NCI-H1417 (cell line): ENCODE data around the gene VASH2.
"Not testable (repeated sequence)": the region's sequence is repeated elsewhere in the genome, so short reads cannot be mapped to it uniquely, and the experiment has no call there.

ENCODE experiments used
- DNase-seq, 3 experiments: peaks; one replicate each; lab custom pipeline; 2025; lab: John Stamatoyannopoulos, UW

Gene VASH2

DNA sequence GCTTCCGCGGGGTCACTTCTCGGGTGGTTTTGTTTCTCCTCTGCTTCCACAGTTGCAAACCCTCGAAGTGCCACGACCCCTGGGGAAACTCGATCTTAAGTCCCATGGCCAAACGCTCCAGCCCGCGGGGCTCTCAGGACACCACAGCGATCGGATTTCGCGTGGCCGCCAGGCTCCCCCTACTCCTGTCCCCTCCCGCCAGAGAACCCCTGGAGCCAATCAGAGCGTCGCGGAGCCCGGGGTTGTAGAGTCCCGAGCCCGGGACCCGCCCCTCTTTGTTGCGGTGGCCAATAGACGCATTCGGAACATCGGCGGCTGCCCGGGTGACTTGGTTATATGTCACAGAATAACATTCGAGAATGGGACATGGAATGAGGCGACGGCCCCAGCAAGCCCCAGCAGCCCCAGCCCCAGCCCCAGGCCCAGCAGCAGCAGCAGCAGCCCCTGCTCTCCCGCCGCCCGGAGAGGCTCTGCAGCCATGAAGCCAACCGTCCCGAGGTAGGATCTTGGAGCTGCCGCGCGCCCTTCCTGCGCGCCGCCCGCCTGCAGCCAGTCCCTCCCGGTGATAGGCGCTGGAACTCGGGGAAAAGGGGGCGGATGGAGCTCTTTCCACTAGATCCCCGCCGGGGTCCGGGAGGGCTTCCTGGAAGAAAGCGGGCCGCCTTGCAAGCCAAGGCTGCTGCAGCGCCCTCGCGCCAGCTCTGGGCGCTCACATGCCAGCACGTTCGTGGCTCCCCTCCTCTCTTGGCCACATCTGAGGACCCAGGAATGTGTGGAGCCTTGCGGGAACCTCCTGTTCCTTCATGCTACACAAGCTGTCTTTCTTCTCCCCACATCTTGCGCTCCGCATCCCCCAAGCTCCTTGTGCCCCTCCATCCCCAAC is at the start of gene VASH2:
Gene VASH2, plus strand, starts transcription at position 299 of the 883 bp plus-strand sequence. CDS start 1,002 bp downstream, outside the sequence.
- DNase-seq: peak; percentile 87 to 93 (median 89)

DNA sequence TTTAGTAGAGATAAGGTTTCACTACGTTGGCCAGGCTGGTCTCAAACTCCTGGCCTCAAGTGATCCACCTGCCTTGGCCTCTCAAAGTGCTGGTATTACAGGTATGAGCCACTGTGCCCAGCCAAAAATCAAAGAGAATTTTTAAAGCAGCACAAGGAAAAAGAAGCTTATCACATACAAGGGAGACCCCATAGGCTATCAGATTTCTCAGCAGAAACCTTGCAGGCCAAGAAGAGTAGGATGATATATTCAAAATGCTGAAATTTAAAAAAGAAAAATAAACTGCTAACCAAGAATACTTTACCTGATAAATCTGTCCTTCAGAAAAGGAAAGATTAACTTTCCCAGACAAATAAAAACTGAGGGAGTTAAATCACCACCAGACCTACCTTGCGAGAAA is 49.1 kb upstream of the VASH2 start:
- DNase-seq: no peak

DNA sequence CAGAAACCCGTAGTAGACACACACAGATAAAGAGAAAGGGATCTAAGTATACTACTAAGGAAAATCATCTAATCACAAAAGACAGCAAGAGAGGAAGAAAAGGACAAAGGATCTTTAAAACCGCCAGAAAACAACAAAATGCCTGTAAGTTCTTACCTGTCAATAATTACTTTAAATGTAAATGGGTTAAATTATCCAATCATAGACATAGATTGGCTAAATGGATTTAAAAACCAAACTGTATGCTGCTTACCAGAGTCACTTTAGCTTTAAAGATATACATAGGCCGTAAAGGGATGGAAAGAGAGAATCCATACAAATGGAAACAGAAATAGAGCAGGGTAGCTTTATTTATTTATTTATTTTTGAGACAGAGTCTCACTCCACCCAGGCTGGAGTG is 48.3 kb upstream of the VASH2 start:
- no peak for DNase-seq

DNA sequence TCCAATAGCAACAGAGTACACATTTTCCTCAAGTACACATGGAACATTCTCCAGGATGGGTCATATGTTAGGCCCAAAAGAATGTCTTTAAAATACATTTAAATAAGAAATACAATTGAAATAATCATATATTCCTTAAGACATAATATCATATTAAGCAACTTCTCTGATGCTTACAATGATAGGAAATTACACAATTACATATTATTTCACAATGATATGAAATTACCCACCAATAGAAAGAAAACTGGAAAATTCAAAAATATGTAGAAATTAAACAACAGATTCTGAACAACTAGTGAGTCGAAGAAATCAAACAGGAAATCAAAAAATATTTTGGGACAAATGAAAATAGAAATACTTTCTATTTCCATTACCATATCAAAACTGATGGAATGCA is 46.7 kb upstream of the VASH2 start:
- DNase-seq: no peak

DNA sequence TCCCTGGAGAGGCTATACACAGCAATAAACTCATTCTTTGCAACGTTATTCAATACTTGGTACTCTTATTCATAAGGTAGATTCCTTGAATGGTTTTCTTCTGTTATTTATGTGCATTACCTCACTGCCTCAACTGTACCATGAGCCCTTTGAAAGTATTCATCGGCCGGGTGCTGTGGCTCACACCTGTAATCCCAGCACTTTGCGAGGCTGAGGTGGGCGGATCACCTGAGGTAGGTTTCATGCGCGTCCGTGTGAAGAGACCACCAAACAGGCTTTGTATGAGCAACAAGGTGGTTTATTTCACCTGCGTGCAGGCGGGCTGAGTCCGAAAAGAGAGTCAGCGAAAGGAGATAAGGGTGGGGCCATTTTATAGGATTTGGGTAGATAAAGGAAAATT is 42.3 kb upstream of the VASH2 start:
- DNase-seq: not testable (repeated sequence)

DNA sequence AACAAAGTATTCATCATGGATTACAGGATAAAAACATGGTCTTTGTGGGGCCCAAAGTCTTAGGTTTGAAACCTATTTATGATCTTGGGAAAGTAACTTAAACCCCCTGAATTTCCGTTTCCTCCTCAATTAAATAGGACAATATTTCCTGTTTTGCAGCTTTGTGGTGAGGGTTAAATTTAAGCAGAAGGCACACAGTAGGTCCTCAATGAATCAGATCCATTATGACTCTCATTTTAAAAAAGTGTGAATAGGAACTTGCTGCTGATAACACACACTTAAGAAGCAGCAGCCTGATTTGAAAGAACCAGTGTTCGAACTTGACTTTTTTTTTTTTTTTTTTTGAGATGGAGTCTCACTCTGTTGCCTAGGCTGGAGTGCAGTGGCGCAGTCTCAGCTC is 41.4 kb upstream of the VASH2 start:
- no peak for DNase-seq

DNA sequence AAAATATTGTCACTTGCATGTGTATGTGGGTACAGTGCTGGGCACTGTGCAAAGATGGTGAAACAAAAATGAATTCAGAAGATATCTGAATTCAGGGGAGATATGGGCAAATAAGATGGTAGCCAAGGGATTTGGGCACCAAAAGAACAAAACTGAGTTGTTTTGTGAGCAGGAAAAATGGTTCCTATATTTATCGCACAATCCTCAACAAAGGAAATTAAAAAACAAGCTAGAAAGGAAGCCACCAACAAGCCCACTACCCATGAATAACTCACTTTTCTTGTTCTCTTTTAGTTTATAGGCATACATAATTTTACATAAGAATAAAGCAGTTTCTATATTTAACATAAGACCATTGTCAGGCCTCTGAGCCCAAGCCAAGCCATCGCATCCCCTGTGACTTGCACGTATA is 40.7 kb upstream of the VASH2 start:
- no peak for DNase-seq

DNA sequence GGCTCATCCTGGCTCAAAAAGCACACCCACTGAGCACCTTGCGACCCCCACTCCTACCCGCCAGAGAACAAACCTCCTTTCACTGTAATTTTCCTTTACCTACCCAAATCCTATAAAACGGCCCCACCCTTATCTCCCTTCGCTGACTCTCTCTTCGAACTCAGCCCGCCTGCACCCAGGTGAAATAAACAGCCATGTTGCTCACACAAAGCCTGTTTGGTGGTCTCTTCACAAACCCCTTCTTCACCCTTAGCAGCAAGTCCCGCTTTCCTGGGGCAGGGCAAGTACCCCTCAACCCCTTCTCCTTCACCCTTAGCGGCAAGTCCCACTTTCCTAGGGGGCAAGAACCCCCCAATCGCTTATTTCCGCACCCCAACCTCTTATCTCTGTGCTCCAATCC is 40.1 kb upstream of the VASH2 start:
- DNase-seq: not testable (repeated sequence)

DNA sequence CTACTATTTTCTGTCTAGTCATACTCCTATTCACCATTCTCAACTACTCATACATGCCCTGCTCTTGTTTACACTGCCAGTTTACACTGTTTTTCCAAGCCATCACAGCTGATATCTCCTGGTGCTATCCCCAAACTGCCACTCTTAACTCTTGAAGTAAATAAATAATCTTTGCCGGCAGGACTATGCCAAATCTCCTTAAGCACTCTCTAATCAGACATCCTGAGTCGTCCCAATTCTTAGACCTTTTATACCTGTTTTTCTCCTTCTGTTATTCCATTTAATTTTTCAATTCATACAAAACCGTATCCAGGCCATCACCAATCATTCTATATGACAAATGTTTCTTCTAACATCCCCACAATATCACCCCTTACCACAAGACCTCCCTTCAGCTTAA is 36.7 kb upstream of the VASH2 start:
- not testable (repeated sequence) for DNase-seq

DNA sequence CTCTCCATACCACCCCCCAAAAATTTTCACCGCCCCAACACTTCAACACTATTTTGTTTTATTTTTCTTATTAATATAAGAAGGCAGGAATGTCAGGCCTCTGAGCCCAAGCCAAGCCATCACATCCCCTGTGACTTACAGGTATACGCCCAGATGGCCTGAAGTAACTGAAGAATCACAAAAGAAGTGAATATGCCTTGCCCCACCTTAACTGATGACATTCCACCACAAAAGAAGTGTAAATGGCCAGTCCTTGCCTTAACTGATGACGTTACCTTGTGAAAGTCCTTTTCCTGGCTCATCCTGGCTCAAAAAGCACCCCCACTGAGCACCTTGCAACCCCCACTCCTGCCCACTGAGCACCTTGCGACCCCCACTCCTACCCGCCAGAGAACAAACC is 36.2 kb upstream of the VASH2 start:
- DNase-seq: not testable (repeated sequence)

DNA sequence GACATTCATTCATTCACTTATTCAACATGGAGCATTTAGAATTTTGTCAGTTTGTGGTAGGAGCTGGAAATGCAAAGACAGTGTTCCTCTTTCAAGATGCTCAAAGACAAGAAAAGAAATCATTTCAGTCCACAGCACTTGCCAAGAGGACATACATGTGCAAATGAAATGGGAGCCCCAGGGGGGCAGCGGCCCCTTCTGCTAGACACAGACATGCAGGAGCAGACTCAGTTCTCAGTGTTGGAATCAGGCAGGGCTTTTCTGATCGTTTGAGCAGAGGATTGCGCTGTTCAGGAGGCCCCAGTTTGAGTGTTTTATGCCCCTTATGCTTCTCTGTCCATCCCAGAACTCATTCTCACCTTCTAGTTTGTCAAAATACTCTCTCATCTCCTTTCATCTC is 35.6 kb upstream of the VASH2 start:
- DNase-seq: no peak

DNA sequence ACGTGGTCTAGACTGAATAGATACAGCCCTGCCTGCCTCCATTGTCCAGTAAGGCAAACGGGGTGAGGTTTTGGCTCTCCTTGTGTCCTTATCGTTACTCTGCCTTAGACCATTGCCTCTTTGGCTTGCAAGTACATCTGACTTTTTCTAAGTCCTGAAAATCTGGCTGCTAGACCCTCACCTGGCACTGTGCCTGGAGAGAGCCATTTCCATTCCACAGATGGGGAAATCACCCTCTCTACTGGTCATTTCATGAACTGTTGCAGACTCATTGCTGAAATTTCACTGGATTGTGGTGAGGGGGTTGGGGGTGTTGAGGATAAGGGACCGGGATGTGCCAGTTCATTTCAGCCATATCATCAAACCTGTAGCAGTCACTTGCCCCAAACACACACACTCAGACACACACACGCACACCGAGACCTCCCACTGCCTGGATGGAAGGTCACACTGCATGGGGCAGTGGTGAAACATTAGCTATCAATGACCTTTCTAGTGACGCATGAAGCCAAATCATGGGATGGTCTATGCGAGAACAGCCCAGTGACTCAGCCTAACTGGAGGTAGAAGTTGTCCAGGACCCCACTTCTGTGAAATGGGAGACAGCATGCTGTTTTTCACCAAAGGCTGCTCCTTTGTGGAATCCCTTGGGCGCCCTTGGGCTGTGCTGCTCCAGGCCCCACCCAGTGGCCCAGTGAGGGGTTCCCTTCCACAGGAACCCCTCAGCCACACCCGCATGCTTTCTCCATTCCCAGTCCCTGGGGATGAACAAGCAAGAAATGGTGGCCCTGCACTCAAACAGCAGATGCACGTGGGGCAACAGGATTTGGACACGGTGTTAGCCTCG is 34.9 kb upstream of the VASH2 start:
- DNase-seq: peak in 1 of 3 experiments; percentile 36

DNA sequence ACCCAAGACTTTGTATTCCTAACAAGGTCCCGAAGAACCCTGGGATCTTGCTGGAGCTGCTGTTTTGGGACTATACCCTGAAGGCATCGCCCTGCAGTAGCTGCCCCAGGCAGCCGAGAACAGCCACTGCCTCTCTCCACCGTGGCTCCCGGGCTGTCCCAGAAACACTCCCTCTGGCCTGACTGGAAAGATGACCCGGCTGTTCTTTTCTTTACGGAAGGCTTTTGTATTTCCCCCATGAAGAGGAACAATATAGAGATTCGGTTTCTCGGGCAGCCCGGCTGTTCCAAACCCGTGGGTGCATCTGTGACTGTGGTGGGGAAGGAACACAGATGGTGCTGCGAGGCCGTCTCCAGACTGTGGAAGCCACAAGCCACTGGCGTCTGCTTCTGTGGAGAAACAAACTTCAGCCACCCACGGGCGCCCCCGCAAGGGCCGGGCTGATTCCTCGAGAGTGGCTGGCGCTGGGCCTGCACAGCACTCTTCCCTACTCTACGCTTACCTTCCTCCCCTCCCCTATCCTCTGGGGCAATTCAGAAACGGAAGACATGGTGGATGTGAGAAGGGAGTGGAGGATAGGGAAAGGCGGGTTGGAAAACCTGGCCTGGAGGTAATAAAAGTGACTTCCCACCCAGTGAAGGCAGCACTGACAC is 33.7 kb upstream of the VASH2 start:
- DNase-seq: no peak

DNA sequence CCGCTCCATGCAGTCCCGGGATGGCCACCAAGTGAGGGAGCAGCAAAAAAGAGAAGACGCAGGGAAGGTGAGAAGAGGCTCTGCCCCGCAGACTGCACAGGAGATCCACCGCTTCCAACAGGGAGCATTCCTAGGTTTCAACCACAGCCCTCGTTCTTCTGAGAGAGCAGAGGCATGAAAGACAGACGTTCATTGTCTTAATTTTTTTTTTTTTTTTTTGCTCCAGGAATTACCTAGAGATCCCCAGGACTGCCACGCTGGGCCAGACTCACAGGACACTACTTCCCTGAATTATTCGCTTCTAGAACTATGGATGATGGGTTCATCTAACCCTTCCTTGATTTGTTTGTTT is 33.2 kb upstream of the VASH2 start:
- no peak for DNase-seq

DNA sequence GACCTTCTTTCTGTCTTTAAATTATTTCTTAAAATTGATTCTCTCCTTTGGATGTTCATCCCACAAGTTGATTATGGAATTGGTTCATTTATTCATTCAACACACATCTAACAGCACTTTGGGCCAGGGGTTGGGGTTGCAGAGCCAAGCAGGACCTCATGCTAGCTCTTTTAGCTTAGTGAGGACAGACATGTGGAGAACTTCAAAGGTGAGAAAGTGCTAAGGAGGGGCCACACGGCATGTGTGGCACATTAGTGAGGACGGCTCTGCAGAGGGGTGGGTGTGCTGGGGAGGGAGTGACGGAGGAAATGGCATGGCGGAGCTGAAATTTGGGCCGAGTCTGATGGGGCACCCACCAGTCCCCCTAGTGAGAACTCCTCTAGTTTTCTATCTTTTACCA is 32.5 kb upstream of the VASH2 start:
- no peak for DNase-seq

DNA sequence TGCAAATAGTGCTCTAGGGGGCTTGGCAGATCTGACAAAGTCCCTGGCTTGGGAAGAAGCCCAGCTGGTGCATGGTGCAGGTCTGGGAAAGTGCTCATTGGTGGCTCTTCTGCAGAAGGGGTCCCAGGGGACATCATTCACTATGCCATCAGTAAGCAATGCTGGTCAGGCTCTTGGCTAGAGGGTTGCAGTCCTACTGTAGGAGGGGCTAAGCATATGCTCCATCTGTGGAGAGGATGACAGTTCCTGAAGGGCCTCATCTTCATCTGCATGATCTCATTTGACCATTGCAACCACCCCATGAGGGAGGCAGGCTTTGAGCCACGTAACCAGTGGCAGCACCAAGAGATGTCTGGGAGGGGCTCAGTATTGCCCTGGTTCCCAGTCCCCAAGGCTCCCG is 31.5 kb upstream of the VASH2 start:
- peak in 1 of 3 experiments; percentile 25 for DNase-seq

DNA sequence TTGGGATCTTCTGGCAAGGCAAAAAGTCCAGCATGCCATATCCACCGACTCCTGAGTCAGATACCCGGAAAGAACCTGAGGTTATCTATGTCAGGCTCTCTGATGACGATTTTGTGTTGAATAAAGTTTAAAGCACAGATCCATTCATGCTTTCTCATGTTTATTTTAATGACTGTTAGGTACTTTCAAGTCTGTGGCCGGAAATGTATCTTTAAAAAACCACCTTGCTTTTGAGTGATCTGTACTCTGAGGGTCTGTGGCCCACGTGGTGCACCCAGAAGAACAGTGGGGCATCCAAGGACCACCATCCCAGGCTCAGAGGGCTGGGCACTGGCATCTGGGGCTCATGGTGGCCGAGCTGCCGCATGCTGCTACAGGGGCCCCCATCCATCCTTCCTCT is 30.1 kb upstream of the VASH2 start:
- DNase-seq: no peak

DNA sequence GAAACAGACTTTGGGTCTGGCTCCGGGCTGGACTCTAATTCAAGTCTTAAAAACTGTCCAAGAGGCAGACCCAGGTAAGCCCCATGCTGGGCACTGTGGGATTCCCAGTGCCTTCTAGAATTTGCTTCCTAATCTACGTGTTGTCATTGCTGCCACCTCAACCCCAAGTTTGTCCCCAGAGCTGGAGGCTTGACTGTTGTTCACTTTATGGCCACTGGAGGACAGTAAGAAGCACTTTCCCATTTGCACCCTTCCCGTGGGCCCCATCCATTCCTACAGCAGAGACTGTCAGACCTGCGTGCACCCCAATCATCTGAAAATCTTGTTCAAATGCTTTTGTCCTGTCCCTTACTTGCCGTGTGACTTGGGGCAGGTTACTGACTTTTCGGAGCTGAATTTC is 29.4 kb upstream of the VASH2 start:
- no peak for DNase-seq

DNA sequence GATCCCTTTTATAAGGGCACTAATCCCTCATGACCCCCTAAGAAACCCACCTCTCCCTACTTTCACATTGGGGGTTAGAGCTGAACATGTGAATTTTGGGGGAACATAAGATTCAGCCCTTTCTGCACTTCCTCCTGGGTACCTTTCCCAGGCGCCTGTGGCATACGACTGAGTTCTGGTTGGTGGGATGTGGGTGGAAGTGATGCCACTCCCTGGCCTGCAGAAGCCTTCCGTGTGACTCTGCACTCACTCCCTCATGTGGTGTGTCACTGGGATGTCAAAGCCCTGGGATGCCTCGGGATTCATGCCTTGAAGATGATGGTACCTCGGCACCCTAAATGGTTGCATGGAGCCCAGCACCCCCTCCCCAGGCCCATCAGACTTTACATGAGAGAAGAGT is 28.3 kb upstream of the VASH2 start:
- no peak for DNase-seq

DNA sequence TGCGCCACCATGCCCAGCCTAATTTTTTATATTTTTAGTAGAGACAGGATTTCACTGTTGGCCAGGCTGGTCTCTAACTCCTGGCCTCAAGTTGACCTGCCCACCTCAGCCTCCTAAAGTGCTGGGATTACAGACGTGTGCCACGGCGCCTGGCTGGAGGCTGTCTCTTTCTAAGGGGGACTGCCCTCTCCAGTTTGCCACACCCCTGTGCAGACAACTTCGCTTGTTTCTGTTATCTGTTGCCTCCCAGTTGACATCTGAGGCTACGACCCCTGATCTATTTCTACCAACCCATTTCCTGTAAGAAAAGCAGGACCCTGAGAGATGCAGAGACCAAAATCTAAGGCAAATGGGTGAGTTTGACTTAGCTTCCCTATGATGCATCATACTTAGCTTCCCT is 24.0 kb upstream of the VASH2 start:
- DNase-seq: no peak

DNA sequence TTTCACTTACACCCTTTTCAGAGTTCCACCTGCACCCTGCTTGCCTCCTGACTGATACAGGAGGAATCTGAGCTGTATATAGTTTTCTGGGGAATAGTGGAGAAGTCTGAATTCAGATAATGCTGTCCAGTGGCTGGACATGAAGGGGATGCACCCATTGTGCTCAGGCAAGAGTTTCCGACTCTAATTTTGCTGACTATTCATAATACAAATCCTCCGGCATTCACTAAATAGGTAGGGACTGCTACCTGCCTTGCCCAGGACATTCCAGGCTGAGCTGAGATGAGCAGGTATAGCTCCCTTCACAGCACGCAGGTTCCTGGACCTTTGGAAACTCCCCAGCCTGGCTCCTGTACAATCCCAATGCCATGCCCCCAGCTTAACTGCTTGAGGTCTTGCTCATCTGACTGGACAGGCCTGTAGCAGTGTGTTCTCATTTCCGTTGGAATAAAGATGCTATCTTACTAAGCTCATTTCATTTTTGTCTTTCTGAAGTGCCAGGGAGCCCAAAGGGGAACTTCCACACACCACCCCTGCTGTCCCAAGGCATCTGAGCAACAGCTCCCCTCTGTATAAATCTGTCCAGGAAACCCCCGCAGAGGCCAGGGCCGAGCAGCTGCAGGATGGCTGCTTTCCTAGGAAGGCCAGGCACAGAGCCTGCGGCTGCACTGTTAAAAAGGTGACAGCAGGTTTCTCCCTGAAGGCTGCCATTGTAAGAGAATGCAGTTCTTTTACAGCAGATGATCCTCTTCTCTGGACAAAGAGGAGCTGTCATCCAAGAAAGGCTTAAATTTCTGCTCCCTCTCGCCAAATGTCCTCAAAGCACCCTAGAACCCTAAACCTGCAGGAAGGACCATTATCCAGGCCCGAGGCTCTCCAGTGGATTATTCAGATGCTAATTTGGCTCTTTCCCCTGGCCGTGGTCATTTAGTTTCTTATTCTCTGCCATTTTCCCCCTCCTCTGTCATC is 21.7 kb upstream of the VASH2 start:
- no peak for DNase-seq
